NAMALWA (cell line): ENCODE measurements around the gene MED27.

Source experiments
- DNase-seq: peaks from one replicate; pipeline ENCODE4 v3.0.0-alpha.2; 2015; ENCODE audit warnings: low spot score

The MED27 gene

GRCh38 chr9:131919216-131919615, 160.5 kb downstream of the MED27 start:
- no peak for DNase-seq

- DNase-seq: no peak
These were observed 161.2 kb downstream of the MED27 start for GRCh38 chr9:131918481-131918880.

DNA sequence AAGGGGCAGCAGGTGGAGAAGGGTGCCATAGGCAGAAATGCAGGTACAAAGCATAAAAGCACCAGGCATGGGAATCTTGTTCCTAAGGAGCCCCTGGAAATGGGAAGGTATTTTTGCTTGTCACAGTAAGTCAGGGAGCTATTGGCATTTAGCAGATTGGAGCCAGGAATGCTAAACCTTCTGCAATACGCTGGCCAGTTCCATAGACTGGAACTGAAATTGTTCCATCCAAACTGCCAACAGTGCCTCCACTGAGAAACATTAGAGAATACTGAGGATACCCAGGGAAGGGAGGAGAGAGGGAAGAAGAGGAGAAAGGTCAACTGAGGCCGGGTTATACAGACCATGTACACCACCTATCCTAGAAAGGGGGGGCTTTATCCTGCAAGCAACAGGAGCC, 162.7 kb downstream of the MED27 start:
- DNase-seq: no peak

DNA sequence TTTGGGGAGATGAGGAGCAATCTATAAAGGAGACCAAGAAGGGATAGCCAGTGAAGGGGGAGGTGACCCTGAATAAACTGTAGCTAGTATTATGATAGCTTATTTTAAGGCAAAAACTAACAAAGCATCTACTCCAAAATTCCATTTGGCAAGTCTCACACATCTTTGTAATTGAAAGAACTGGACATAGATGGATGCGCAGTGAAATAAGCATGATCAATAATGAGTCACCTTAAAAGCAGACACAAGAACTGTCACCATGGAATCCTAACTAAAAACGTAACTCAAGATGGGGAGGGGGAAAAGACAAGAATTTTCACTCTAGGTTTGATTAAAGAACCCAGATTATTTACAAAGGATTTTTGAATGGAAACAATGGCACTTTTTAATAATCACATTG, 164.5 kb downstream of the MED27 start:
- no peak for DNase-seq

DNA sequence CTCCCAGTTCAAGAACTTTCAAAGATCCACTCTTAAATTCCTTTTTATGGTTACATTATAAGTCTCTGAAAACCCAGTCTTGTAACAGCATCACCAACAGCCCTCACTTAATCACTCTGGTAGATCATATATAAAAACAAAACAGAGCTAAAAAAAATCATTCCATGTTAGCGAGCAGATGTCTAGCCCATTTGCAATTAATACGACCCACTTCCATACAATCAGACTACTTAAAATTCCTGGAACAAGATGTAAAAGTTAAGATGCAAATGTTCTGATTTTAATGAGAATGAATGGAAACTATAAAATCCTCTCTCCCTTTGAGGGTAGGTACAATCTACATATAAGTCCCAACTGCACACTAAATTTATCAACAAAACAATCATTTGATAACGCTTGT, 167.0 kb downstream of the MED27 start:
- no peak for DNase-seq

- no peak for DNase-seq
These were observed 167.6 kb downstream of the MED27 start for GRCh38 chr9:131912069-131912468.

DNA sequence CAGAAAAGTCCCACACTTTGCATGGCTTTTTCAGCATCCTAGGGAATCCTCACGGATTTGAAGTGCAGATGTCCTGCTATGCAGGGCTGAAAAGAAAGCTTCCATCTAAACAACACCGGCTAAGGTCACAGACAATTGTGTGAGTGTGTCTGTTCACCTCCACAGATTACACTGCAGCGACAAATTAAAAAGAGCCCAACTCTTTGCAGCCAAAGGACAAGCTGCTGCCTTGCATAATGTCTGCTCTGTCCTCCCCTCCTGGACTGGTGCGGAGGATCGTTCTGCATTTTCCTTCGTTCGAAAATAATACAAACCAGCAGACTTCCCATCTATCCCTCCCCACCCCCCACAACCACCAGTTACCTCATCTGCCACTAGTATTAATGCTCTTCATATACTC, 169.1 kb downstream of the MED27 start:
- DNase-seq: no peak

DNA sequence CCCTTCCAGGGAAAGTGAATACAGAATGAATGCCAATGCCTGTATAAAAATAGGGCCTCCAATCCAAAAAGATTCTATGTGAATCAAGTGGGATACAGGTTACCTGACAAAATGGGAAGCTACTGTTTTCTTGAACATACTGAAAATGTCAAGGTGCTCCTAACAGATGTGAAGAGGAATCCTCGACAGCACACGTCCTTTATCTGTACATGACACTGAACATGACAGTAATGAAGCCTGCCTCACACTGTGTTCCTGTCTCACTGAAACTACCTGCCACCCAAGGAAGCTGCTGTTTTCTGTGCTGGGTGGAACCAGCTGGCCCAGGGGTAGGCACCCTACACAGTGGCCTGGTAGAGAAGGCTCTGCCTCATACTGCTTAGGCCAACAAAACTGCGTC, 174.5 kb downstream of the MED27 start:
- DNase-seq: no peak

GRCh38 chr9:131899296-131900228, 180.1 kb downstream of the MED27 start:
- DNase-seq: no peak

GRCh38 chr9:131892902-131893500, 186.7 kb downstream of the MED27 start:
- DNase-seq: no peak

DNA sequence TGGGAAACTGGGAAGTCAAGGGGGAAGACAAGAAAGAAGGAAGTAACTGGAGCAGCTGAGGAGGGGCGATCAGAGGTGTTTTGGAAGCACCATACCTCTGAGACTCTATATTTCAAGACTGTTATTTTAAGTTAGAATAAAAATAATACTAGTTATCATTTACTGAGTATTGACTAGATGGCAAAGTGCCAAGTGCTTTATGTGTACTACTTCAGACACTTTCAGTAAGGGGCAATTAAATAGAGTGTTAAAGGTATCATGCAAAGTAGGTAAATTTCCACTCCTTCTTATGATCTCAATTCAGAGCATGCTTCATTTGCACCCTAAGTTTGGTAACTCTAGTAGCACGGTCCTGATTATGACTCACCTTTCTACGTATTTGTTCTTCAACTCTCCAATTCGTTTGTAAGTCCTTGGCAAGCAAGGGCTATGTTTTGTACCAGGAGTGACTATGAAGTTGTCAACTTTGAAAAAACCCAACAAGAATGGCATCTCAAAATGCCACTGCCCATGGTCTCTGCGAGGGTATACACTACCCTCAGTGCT, 187.4 kb downstream of the MED27 start:
- DNase-seq: no peak

- no peak for DNase-seq
These were observed 188.1 kb downstream of the MED27 start for GRCh38 chr9:131891598-131891997.

DNA sequence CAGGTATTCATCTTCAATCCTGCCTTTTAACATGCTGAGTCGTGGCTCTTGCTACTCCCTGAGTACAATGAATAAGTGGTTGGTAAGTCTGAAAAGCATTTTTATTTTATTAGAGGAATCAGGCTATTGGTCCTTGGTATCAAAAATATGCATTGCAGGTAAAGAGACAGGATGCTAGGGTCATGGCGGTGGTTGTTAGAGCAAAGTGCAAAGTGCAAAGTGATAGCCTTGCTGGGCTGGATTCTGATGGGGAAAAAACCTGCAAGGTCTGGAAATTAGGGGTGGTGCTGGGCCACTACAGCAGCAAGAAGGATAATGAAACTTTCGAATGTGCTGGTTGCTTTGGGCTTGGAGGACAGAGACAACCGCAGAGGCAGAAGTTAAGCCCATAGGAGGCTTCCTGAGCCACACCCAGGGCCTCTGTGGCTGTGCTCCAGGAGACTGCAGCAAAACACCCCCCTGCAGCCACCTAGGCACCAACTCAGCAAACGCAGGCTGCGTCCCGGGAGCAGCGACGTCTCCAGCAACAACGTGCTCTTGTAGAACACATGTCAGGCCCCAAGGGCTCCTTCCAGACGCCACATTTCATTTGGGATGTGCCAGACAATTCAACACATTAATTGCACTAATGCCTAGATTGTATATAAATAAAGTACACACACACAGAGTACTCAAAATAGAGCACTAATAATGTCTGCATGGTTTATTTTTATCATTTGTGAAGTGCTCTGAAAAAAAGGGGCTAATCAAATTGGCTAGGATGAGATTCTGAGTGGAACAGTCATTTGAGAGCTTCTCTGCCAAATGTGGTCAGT, 190.0 kb downstream of the MED27 start:
- DNase-seq: no peak

DNA sequence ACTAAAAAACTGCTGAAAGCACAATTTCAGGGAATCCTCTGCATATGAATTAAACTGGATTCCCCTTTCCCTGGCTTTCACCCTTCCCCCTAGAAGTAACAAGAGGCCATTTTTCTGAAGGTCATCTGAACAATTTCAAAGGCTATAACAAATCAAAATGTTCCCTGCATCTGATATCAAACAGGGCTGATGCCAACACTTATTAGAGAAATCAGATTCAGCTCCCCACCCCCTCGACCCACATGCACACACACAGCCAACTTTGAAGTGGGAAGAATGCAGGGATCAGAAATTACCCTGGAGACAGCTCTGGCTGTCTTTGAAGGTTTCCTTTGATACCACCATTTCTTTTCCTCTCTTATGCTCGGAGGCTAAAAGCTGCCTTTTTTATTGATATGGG, 190.7 kb downstream of the MED27 start:
- no peak for DNase-seq

GRCh38 chr9:131887680-131888079, 192.0 kb downstream of the MED27 start:
- DNase-seq: no peak

DNA sequence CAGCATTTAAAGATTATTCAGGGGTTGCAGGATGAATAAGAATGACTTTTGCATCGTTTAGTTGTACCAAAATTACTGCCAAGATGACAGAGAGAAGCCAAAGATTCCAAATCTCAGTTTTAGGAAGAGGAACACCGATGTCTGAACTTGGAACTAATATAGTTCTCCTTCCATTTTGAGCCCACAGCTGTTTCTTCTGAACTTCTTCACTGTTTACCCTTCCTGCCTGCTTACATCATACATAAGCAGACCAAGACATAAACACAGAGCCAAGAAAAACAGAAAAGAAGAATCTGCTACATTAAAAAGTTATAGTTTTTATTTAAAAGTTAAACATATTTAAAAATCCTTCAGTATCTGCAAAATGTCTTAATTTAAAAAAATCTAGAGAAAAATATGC, 192.8 kb downstream of the MED27 start:
- no peak for DNase-seq

GRCh38 chr9:131885144-131885609, 194.5 kb downstream of the MED27 start:
- no peak for DNase-seq

- DNase-seq: no peak
These were observed 195.4 kb downstream of the MED27 start for GRCh38 chr9:131884222-131884621.

GRCh38 chr9:131880833-131881583, 198.7 kb downstream of the MED27 start:
- no peak for DNase-seq

DNA sequence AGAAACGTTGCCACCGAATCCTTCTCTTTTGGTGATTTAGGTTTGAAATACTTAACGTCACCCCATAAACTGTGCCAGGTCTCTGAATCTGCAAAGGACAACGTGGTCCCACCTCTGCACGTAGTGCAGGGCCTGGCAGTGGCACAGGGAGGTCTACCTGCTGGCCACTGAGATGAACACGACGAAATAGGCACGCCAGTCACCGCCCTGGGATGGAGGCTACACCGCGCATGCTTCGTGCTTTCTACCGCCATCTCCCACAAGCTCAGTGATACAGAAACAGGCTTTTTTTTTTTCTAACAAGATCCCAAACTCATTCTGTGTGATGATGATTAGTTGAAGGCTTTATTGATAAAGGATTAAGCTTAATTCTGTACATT, 199.8 kb downstream of the MED27 start:
- no peak for DNase-seq

DNA sequence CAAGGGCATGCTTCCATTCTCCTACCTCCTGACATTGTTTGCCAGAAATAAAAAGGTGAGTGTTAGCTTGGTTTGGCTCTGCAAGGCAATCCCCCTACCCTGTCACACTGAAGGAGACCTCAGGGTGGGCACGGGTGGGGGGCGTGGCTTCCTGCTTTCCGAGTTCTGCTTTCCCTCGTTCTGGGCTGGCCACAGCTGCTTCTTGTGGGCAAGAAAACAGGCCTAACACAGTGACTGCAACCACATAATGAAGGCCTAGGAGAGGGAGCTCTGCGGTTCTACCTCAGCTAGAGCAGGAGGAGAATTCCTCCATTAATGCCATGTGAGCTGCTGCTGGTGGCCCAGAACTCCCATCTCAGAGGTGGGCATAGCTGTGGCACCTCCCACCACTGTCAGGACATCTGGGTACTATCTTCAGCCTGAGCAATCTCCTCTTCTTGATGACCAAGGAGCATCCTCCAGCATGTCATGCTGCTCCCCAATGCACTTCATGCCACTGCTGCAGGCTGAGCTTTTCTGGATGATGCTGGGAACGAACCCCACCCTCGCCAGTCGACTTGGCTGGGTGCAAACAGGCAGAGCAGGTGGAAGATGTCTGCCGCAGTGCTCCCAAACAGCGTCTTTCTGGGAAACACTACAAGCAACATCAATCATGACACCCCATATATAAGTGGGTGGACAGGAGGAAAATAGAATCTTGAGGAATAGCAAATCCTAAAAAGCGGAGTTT, 200.3 kb downstream of the MED27 start:
- no peak for DNase-seq
